ENCODE measurements around the gene EPS8L2. TPM values are rescaled to one million over a fixed set of nuclear protein-coding genes. Genes with fewer than 3 reads are reported as not detected.

EPS8L2 gene
- polyA plus RNA-seq, 1 donor, result 2.0 TPM

DNA sequence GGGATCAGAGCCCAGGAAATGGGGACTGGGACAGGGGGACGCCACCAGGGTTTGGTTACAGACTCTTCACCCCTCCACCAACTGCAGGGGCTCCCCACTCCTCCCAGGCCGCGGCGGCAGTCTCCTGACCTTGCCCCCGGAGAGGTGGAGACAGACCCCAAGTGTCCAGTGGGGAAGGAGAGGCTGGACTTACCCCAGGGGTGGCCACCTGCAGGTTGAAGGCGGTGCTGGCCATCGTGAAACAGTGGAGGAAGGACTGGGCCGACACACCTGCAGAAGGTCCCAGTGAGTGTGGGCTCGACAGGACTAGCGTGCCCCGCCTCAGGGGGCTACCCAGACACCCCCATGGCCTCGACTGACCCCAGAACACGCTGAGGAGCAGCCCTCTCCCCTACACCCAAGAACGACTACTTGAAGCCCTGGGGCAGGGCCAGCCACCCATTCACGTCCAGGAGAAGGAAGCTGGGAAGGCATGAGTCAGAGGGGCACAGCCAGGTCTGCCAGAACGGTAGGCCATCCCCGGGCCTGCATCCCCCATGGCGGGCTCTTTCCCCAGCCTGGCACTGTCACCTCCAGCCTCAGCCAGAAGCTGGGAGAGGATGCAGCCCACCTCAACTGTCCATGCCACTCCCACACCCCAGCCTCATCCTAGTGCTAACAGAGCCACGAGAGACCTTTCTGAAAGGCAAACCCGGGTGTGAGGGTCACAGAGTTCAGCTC lies 69.0 kb downstream of the EPS8L2 start:
- DNase-seq (ENCODE audit: low read depth), result no peak

GRCh38 chr11:776263-776560 lies 70.2 kb downstream of the EPS8L2 start:
- DNase-seq (ENCODE audit: low read depth), result no peak

DNA sequence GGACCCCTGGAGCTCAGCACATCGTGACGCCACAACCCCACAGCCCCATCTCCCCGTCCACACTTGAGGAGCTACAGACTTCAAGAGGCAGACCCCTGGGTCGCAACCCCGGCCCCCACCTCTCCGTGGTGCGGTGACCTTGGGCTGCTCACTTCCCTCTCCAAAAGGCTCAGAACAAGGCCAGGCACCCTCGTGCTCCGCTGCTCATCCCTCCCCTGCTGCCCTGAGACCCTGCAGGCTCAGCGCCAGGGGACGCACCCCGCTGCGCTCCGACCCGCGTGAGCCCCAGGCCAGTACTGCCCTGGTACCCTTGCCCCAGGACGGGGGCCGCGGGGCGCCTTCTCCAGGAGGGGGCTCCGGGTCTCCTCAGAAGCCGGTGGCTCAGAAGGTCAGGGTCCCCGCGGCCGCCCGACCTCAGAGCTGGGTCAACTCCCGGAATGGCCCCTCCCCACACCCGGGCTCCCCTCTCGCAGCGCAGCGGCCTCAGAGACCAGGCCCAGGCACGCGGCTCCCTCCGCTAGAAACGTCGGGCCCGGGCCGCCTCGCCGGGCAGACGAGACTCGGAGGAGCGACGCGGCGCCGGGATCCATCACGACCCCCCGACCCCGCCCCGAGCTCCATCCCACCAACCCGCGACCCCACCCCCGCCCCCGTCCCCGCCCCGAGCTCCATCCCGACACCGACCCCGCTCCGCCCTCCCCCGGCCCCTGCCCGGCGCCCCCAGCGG lies 70.7 kb downstream of the EPS8L2 start:
- DNase-seq (ENCODE audit: low read depth), result no peak

Other genes starting within 250 kb of the EPS8L2 start
- gene RNH1, start 199.0 kb upstream of the EPS8L2 start, polyA plus RNA-seq (ENCODE audit: insufficient read length), result 85.0 TPM
- gene HRAS, start 170.7 kb upstream of the EPS8L2 start, polyA plus RNA-seq (ENCODE audit: insufficient read length), result 120 TPM
- gene LRRC56, start 168.7 kb upstream of the EPS8L2 start, polyA plus RNA-seq (ENCODE audit: insufficient read length), result 7.3 TPM
- gene LMNTD2, start 145.5 kb upstream of the EPS8L2 start, polyA plus RNA-seq (ENCODE audit: insufficient read length), result 0.52 TPM
- gene RASSF7, start 145.3 kb upstream of the EPS8L2 start, polyA plus RNA-seq (ENCODE audit: insufficient read length), result 1.8 TPM
- gene PHRF1, start 129.8 kb upstream of the EPS8L2 start, polyA plus RNA-seq (ENCODE audit: insufficient read length), result 18.4 TPM
- gene IRF7, start 90.3 kb upstream of the EPS8L2 start, polyA plus RNA-seq (ENCODE audit: insufficient read length), result 14.9 TPM
- 1.9 TPM for gene CDHR5, start 81.3 kb upstream of the EPS8L2 start, polyA plus RNA-seq (ENCODE audit: insufficient read length)
- gene SCT, start 79.0 kb upstream of the EPS8L2 start, polyA plus RNA-seq (ENCODE audit: insufficient read length), result 97.2 TPM
- gene DRD4, start 69.0 kb upstream of the EPS8L2 start, polyA plus RNA-seq (ENCODE audit: insufficient read length), result 1.1 TPM
- 28.7 TPM for gene DEAF1, start 11.0 kb upstream of the EPS8L2 start, polyA plus RNA-seq (ENCODE audit: insufficient read length)
- gene TMEM80, start 10.4 kb upstream of the EPS8L2 start, polyA plus RNA-seq (ENCODE audit: insufficient read length), result 17.0 TPM
- 59.5 TPM for gene TALDO1, start 41.2 kb downstream of the EPS8L2 start, polyA plus RNA-seq (ENCODE audit: insufficient read length)
- gene GATD1, start 71.3 kb downstream of the EPS8L2 start, polyA plus RNA-seq (ENCODE audit: insufficient read length), result 40.5 TPM
- 0.70 TPM for gene CEND1, start 83.9 kb downstream of the EPS8L2 start, polyA plus RNA-seq (ENCODE audit: insufficient read length)
- 9.2 TPM for gene SLC25A22, start 92.0 kb downstream of the EPS8L2 start, polyA plus RNA-seq (ENCODE audit: insufficient read length)
- 11.2 TPM for gene PIDD1, start 99.0 kb downstream of the EPS8L2 start, polyA plus RNA-seq (ENCODE audit: insufficient read length)
- 1,639 TPM for gene RPLP2, start 103.7 kb downstream of the EPS8L2 start, polyA plus RNA-seq (ENCODE audit: insufficient read length)
- gene PNPLA2, start 112.7 kb downstream of the EPS8L2 start, polyA plus RNA-seq (ENCODE audit: insufficient read length), result 27.6 TPM
- gene CRACR2B, start 121.7 kb downstream of the EPS8L2 start, polyA plus RNA-seq (ENCODE audit: insufficient read length), result 17.6 TPM
- 155 TPM for gene CD151, start 126.7 kb downstream of the EPS8L2 start, polyA plus RNA-seq (ENCODE audit: insufficient read length)
- gene POLR2L, start 136.3 kb downstream of the EPS8L2 start, polyA plus RNA-seq (ENCODE audit: insufficient read length), result 109 TPM
- gene TSPAN4, start 136.6 kb downstream of the EPS8L2 start, polyA plus RNA-seq (ENCODE audit: insufficient read length), result 44.0 TPM
- gene CHID1, start 204.6 kb downstream of the EPS8L2 start, polyA plus RNA-seq (ENCODE audit: insufficient read length), result 61.4 TPM
- 43.8 TPM for gene AP2A2, start 219.6 kb downstream of the EPS8L2 start, polyA plus RNA-seq (ENCODE audit: insufficient read length)